Stimulated activated naive CD8-positive, alpha-beta T cell treated with anti-CD3 and anti-CD28 coated beads, Interleukin-15, Interleukin-2, amounts not matched to agents 100 ng/mL and 50 ng/mL, for 24 hours (primary cell): Measurements from ENCODE around the gene CCT4.
A peak's percentile ranks its signal among the peaks of the same experiment; 100 is the strongest.
"Not testable (repeated sequence)": the region's sequence is repeated elsewhere in the genome, so short reads cannot be mapped to it uniquely, and the experiment has no call there.

Experiments
- H3K27ac Mint-ChIP-seq: one replicate; pipeline ENCODE4 v1.8.0; 2021; ENCODE audit warnings: mild to moderate bottlenecking, mixed read lengths
- H3K27me3 Mint-ChIP-seq: one replicate; pipeline ENCODE4 v1.8.0; 2021; ENCODE audit warnings: mixed read lengths
- H3K36me3 Mint-ChIP-seq: one replicate; pipeline ENCODE4 v1.8.0; 2021; ENCODE audit warnings: low read depth, mixed read lengths
- H3K4me1 Mint-ChIP-seq: one replicate; pipeline ENCODE4 v1.8.0; 2021; ENCODE audit warnings: low read depth, mixed read lengths
- H3K4me3 Mint-ChIP-seq: one replicate; pipeline ENCODE4 v1.8.0; 2021; ENCODE audit warnings: mild to moderate bottlenecking, mixed read lengths
- H3K9me3 Mint-ChIP-seq: one replicate; pipeline ENCODE4 v1.8.0; 2021; ENCODE audit warnings: mixed read lengths

The CCT4 gene

GRCh38 chr2:61905372-61906185 lies 17.1 kb upstream of the CCT4 start, which contains the start of gene COMMD1:
Gene COMMD1 (plus strand): TSS chr2:61905674. CDS start chr2:61905679, 5 bp downstream.
- H3K9me3 Mint-ChIP-seq: no peaks in the 10 kb centered on the region
- H3K27ac Mint-ChIP-seq: peak within 1 kb of the TSS; percentile 75
- peaks cover 26% of the 10 kb centered on the region for H3K4me1 Mint-ChIP-seq
- no peaks in the 10 kb centered on the region for H3K27me3 Mint-ChIP-seq
- H3K4me3 Mint-ChIP-seq: peak within 1 kb of the TSS; percentile 93
- no peaks in the 10 kb centered on the region for H3K36me3 Mint-ChIP-seq

- H3K9me3 Mint-ChIP-seq: no peaks in the 10 kb centered on the region
- H3K4me3 Mint-ChIP-seq: no peak overlapping the region
- peaks cover 8% of the 10 kb centered on the region for H3K4me1 Mint-ChIP-seq
- H3K36me3 Mint-ChIP-seq: no peaks in the 10 kb centered on the region
- H3K27me3 Mint-ChIP-seq: no peaks in the 10 kb centered on the region
- H3K27ac Mint-ChIP-seq: no peak overlapping the region
Measured at GRCh38 chr2:61900281-61900680, 11.8 kb upstream of the CCT4 start.

GRCh38 chr2:61898810-61899209 lies 10.4 kb upstream of the CCT4 start:
- Mint-ChIP-seq H3K36me3 (no peaks in the 10 kb centered on the region), H3K4me1 (no peaks in the 10 kb centered on the region), H3K27ac (no peak overlapping the region), H3K27me3 (no peaks in the 10 kb centered on the region), H3K4me3 (no peak overlapping the region), H3K9me3 (no peaks in the 10 kb centered on the region)

GRCh38 chr2:61887717-61888266 lies 664 bp downstream of the CCT4 start:
- Mint-ChIP-seq H3K4me3 (peak overlapping the region; percentile 93), H3K36me3 (peaks cover 45% of the 10 kb centered on the region), H3K4me1 (peaks cover 34% of the 10 kb centered on the region), H3K27me3 (no peaks in the 10 kb centered on the region), H3K9me3 (no peaks in the 10 kb centered on the region), H3K27ac (peak overlapping the region; percentile 99)

GRCh38 chr2:61885896-61886603 lies 2.4 kb downstream of the CCT4 start:
- H3K27ac Mint-ChIP-seq: peak overlapping the region; percentile 99
- no peaks in the 10 kb centered on the region for H3K27me3 Mint-ChIP-seq
- peak overlapping the region; percentile 93 for H3K4me3 Mint-ChIP-seq
- peaks cover 53% of the 10 kb centered on the region for H3K36me3 Mint-ChIP-seq
- peaks cover 34% of the 10 kb centered on the region for H3K4me1 Mint-ChIP-seq
- no peaks in the 10 kb centered on the region for H3K9me3 Mint-ChIP-seq

GRCh38 chr2:61882850-61883249 lies 5.6 kb downstream of the CCT4 start:
- peaks cover 26% of the 10 kb centered on the region for H3K4me1 Mint-ChIP-seq
- peaks cover 76% of the 10 kb centered on the region for H3K36me3 Mint-ChIP-seq
- H3K27me3 Mint-ChIP-seq: no peaks in the 10 kb centered on the region
- H3K9me3 Mint-ChIP-seq: no peaks in the 10 kb centered on the region
- no peak overlapping the region for H3K4me3 Mint-ChIP-seq
- no peak overlapping the region for H3K27ac Mint-ChIP-seq

- not testable (repeated sequence) for H3K27me3 Mint-ChIP-seq, H3K27ac Mint-ChIP-seq, H3K9me3 Mint-ChIP-seq, H3K4me1 Mint-ChIP-seq, H3K4me3 Mint-ChIP-seq
- H3K36me3 Mint-ChIP-seq: peaks cover 72% of the 10 kb centered on the region
Measured at GRCh38 chr2:61879351-61879750, 9.1 kb downstream of the CCT4 start.

GRCh38 chr2:61878761-61879160 lies 9.7 kb downstream of the CCT4 start:
- H3K4me1 Mint-ChIP-seq: no peaks in the 10 kb centered on the region
- H3K27ac Mint-ChIP-seq: no peak overlapping the region
- no peak overlapping the region for H3K4me3 Mint-ChIP-seq
- H3K9me3 Mint-ChIP-seq: no peaks in the 10 kb centered on the region
- H3K27me3 Mint-ChIP-seq: no peaks in the 10 kb centered on the region
- peaks cover 75% of the 10 kb centered on the region for H3K36me3 Mint-ChIP-seq

- Mint-ChIP-seq H3K27me3 (no peaks in the 10 kb centered on the region), H3K4me3 (no peak overlapping the region), H3K4me1 (no peaks in the 10 kb centered on the region), H3K9me3 (no peaks in the 10 kb centered on the region), H3K27ac (no peak overlapping the region), H3K36me3 (peaks cover 71% of the 10 kb centered on the region)
Measured at GRCh38 chr2:61877571-61878245, 10.7 kb downstream of the CCT4 start.

GRCh38 chr2:61876400-61876799 lies 12.1 kb downstream of the CCT4 start:
- H3K27ac Mint-ChIP-seq: no peak overlapping the region
- no peak overlapping the region for H3K4me3 Mint-ChIP-seq
- no peaks in the 10 kb centered on the region for H3K4me1 Mint-ChIP-seq
- peaks cover 74% of the 10 kb centered on the region for H3K36me3 Mint-ChIP-seq
- H3K9me3 Mint-ChIP-seq: no peaks in the 10 kb centered on the region
- H3K27me3 Mint-ChIP-seq: no peaks in the 10 kb centered on the region

GRCh38 chr2:61866482-61867089 lies 21.9 kb downstream of the CCT4 start:
- H3K27me3 Mint-ChIP-seq, H3K27ac Mint-ChIP-seq, H3K4me3 Mint-ChIP-seq, H3K4me1 Mint-ChIP-seq, H3K9me3 Mint-ChIP-seq: not testable (repeated sequence)
- peaks cover 78% of the 10 kb centered on the region for H3K36me3 Mint-ChIP-seq

- no peak overlapping the region for H3K4me3 Mint-ChIP-seq
- no peaks in the 10 kb centered on the region for H3K9me3 Mint-ChIP-seq
- no peak overlapping the region for H3K27ac Mint-ChIP-seq
Measured at GRCh38 chr2:61862085-61862484, 26.4 kb downstream of the CCT4 start.

GRCh38 chr2:61857224-61857623 lies 31.2 kb downstream of the CCT4 start:
- Mint-ChIP-seq H3K27me3 (no peaks in the 10 kb centered on the region), H3K4me1 (peaks cover 34% of the 10 kb centered on the region), H3K9me3 (no peaks in the 10 kb centered on the region), H3K36me3 (peaks cover 6% of the 10 kb centered on the region), H3K27ac (no peak overlapping the region), H3K4me3 (no peak overlapping the region)

More at GRCh38 chr2:61862085-61862484, 26.4 kb downstream of the CCT4 start:
- Mint-ChIP-seq H3K27me3 (no peaks in the 10 kb centered on the region), H3K36me3 (peaks cover 46% of the 10 kb centered on the region), H3K4me1 (peaks cover 3% of the 10 kb centered on the region)

GRCh38 chr2:61855318-61855613 lies 33.2 kb downstream of the CCT4 start:
- Mint-ChIP-seq H3K27ac (peak overlapping the region; percentile 95), H3K27me3 (no peaks in the 10 kb centered on the region), H3K4me1 (peaks cover 34% of the 10 kb centered on the region), H3K9me3 (no peaks in the 10 kb centered on the region), H3K36me3 (peaks cover 4% of the 10 kb centered on the region), H3K4me3 (peak overlapping the region; percentile 97)
